HL-60 (cell line): ENCODE data around the gene THOC7.

Experiments
- DNase-seq, 2 experiments: peaks; one replicate each; pipeline ENCODE4 v3.0.0-alpha.2; 2010 to 2020; ENCODE audit warnings: low read depth in 1 of 2, low spot score in 1 of 2
- H3K27ac ChIP-seq: fragments of 250-450 bp; sonication (Bioruptor Pico); replicated peaks from 2 replicates; pipeline ENCODE4 v1.5.1; 2020; ENCODE audit warnings: mild to moderate bottlenecking, moderate library complexity
- H3K27me3 ChIP-seq: fragments of 250-450 bp; sonication (Bioruptor Pico); 2 replicates; pipeline ENCODE4 v1.5.1; 2021; ENCODE audit warnings: mild to moderate bottlenecking, moderate library complexity; ENCODE audit not compliant: insufficient read depth, poor library complexity, severe bottlenecking
- H3K4me3 ChIP-seq: replicated peaks from 2 replicates; pipeline ENCODE4 v1.5.1; 2011; ENCODE audit warnings: mild to moderate bottlenecking, control low read depth, low read length; ENCODE audit not compliant: insufficient read depth
- CTCF ChIP-seq: IDR thresholded peaks from one replicate; pipeline ENCODE4 v1.5.1; 2011; ENCODE audit warnings: low read length, control low read depth, inconsistent platforms; ENCODE audit not compliant: insufficient read depth
- GABPA ChIP-seq: IDR thresholded peaks from 2 replicates; pipeline ENCODE4 v1.6.1; 2012; ENCODE audit warnings: low read depth
- POLR2AphosphoS5 ChIP-seq: IDR thresholded peaks from 2 replicates; pipeline ENCODE4 v1.6.1; 2012; ENCODE audit warnings: low read depth
- REST ChIP-seq: IDR thresholded peaks from 2 replicates; pipeline ENCODE4 v1.6.1; 2012; ENCODE audit warnings: low read depth; ENCODE audit not compliant: insufficient replicate concordance
- SPI1 ChIP-seq: IDR thresholded peaks from 2 replicates; pipeline ENCODE4 v1.6.1; 2012; ENCODE audit warnings: low read depth, mild to moderate bottlenecking, borderline replicate concordance

THOC7 gene

GRCh38 chr3:63809607-63810006, 54.0 kb downstream of the THOC7 start:
- TF ChIP-seq GABPA (no peak), POLR2AphosphoS5 (no peak), REST (no peak), CTCF (no peak), SPI1 (no peak)
- H3K27me3 ChIP-seq, result no peaks in the 10 kb centered on the region
- no peak overlapping the region for H3K4me3 ChIP-seq
- no peak overlapping the region for H3K27ac ChIP-seq
- no peak for DNase-seq

DNA sequence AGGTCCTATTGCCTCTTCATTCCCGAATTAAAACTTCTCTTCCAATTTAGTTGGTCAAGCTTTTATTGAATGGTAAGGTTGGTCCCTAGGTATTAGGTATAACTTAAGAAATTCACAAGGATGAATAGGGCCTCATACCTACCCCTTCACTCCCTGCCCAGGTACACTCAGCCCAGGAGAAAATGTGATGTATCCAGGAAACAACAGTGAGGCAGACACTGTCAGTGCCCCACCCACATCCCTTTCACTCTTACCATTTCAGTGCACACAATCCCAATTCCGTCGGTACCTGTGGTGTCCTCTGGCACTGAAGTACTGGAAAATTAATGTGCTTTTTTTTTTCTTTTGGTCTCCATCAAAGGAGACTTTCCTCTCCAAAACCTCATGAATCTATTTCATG, 55.0 kb downstream of the THOC7 start:
- no peaks in the 10 kb centered on the region for H3K27me3 ChIP-seq
- peak overlapping the region; percentile 67 for H3K27ac ChIP-seq
- no peak overlapping the region for H3K4me3 ChIP-seq
- TF ChIP-seq CTCF (no peak), POLR2AphosphoS5 (no peak), SPI1 (no peak), REST (no peak), GABPA (no peak)
- no peak for DNase-seq

- no peak overlapping the region for H3K4me3 ChIP-seq
- no peaks in the 10 kb centered on the region for H3K27me3 ChIP-seq
- peak overlapping the region; percentile 67 for H3K27ac ChIP-seq
- TF ChIP-seq CTCF (no peak), REST (no peak), POLR2AphosphoS5 (no peak)
- peak; percentile 39 to 69 for DNase-seq
Measured at GRCh38 chr3:63807961-63808565, 55.5 kb downstream of the THOC7 start.
